Activated CD4-positive, alpha-beta T cell treated with anti-CD3 and anti-CD28 coated beads for 48 hours (primary cell): ENCODE results near the gene GOLGA8M.
"Not testable (repeated sequence)": the region's sequence is repeated elsewhere in the genome, so short reads cannot be mapped to it uniquely, and the experiment has no call there.

Experiments
- DNase-seq: peaks from one replicate; pipeline ENCODE4 v3.0.0-alpha.2; 2020

The GOLGA8M gene, protein sequence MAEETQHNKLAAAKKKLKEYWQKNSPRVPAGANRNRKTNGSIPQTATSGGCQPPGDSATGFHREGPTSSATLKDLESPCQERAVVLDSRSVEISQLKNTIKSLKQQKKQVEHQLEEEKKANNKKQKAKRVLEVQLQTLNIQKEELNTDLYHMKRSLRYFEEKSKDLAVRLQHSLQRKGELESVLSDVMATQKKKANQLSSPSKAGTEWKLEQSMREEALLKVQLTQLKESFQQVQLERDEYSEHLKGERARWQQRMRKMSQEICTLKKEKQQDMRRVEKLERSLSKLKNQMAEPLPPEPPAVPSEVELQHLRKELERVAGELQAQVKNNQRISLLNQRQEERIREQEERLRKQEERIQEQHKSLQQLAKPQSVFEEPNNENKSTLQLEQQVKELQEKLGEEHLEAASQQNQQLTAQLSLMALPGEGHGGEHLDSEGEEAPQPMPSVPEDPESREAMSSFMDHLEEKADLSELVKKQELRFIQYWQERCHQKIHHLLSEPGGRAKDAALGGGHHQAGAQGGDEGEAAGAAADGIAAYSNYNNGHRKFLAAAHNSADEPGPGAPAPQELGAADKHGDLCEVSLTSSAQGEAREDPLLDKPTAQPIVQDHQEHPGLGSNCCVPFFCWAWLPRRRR

DNA sequence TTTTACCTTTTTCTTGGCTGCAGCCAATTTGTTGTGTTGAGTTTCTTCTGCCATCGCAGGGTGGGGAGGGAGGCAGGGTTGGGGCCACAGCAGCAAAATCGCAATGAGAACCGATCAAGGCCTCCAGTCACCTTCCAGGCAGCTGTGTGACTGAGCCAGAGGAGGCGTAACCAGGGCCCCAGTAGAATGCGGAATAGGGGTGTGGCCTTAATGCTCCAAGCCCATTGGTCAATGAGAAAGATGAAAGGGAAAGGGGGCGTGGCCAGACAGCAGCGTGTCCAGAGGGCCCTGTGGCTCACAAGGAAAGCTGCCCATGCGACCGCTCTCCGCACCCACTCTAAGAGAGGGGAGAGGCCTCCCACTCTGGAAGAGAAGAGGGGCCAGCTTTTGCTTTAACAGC is at the start of gene GOLGA8M:
TSS of gene GOLGA8M (minus strand) at position 152 of the 400 bp plus-strand sequence. CDS start at position 54, 98 bp downstream.
- DNase-seq = not testable (repeated sequence)

DNA sequence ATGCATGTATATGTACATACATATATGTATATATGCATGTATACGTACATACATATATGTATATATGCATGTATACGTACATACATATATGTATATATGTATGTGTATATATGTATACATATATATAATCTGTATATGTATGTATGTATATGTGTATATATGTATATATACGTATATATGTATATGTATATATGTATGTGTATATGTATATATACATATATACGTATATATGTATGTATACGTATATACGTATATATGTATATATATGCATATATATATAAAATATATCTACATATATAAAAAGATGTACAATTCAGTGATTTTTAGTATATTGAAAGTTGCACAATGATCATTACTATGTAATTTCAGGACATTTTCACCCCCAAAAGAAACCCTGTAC is 30.7 kb upstream of the GOLGA8M start:
- DNase-seq = not testable (repeated sequence)

DNA sequence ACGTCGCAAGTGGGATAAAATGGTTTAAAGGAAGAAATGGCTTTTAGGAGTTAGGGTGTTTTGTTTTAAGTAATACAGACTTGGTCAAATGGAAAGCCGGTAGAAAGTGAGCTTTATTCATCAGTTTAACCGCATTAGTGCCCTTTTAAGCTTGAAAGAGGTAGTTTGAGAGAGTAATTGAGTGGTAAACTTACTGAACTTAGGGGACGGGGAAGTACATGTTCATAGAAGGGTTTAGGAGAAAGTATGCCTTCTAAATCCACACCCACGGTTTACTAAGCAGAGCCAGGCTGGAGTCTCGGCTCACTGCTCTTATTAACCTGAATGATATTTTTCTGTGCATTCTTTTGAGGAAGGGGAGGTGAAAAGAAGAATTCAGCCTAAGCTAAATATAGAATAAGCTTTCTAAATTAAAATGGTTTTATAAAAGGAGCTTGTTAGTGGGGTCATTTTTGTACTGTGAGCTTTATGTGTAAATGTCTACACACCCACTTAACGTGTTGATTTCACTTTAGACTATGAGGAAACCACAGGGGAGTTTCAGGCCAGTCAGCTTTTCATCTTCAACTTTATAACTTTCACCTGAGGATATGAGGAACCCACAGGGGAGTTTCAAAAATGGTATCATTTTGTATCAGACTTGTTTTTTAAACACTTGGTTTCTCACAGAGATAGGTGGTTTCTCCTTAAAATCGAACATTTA is 26.5 kb upstream of the GOLGA8M start:
- DNase-seq = peak; percentile 18

DNA sequence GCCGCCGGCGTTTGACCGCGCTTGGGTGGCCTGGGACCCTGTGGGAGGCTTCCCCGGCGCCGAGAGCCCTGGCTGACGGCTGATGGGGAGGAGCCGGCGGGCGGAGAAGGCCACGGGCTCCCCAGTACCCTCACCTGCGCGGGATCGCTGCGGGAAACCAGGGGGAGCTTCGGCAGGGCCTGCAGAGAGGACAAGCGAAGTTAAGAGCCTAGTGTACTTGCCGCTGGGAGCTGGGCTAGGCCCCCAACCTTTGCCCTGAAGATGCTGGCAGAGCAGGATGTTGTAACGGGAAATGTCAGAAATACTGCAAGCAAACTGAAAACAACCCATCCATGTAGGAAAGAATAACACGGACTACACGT is 26.0 kb upstream of the GOLGA8M start:
- not testable (repeated sequence) for DNase-seq

DNA sequence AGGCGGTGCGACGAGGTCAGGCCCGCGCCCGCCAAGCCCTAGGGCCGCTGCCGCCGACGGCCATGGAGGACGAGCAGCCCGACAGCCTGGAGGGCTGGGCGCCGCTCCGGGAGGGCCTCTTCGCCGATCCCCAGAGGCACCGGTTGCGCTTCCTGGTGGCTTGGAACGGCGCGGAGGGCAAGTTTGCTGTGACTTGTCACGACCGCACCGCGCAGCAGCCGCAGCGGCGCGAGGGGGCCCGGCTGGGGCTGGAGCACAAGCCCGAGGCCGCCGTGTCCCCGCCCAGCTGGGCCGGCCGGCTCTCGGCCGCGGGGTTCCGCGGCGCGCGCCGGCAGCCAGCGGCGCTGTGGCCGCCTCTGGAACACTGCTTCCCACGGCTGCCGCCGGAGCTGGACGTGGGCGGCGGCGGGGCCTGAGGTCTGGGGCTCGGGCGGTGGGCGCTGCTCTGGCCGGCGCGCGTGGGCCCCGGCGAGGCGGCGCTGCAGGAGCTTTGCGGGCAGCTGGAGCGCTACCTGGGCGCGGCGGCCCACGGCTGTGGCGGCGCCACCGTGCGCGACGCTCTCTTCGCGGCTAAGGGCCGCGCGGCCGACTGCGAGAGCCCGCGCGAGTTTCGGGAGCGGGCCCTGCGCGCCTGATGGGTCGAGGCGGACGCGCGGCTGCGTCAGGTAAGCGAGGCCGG is 25.4 kb upstream of the GOLGA8M start:
- peak; percentile 36 for DNase-seq

DNA sequence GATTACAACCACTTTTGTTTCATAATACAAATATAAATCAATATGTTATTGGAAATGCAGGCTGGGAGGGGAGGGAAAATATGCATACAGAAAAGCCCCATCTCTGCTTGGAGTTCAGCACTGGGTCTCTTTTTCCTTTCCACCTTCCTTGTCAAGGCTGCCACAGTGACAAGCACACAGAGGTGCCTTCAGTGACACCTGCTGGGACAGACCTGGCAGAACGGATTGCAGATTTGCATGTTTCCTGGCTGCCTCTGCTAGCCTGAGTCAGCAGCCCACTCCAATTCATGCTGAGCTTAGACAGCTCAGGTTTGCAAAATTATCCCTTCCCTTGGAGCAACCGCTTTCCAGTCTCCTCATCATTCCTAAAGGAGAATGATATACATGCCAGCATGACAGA is 15.8 kb upstream of the GOLGA8M start:
- peak; percentile 48 for DNase-seq

DNA sequence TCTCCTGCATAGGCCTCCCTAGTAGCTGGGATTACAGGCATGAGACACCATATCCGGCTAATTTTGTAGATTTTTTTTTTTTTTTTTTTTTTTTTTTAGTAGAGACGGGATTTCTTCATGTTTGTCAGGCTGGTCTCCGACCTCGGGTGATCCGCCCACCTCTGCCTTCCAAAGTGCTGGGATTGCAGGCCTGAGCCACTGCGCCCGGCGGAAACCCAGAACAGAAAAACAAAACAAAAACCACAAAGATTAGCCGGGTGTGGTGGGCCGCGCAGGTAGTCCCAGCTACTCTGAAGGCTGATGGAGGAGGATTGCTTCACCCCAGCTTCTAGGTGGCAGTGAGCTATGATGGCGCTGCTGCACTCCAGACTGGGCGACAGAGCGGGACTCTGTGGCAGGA is 14.8 kb upstream of the GOLGA8M start:
- not testable (repeated sequence) for DNase-seq

DNA sequence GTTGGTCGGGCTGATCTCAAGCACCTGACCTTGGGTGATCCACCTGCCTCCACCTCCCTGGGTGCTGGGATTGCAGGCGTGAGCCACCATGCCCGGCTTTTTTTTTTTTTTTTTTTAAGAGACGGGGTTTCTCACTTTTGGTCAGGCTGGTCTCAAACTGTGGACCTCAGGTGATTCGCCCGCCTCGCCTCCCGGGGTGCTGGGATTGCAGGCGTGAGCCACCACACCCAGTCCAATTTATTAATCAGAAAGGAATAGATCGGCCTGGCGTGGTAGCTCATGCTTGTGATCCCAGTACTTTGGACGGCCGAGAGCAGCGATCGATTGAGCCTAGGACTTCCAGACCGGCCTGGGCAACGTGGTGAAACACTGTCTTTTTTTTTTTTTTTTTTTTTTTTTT is 13.9 kb upstream of the GOLGA8M start:
- no peak for DNase-seq

DNA sequence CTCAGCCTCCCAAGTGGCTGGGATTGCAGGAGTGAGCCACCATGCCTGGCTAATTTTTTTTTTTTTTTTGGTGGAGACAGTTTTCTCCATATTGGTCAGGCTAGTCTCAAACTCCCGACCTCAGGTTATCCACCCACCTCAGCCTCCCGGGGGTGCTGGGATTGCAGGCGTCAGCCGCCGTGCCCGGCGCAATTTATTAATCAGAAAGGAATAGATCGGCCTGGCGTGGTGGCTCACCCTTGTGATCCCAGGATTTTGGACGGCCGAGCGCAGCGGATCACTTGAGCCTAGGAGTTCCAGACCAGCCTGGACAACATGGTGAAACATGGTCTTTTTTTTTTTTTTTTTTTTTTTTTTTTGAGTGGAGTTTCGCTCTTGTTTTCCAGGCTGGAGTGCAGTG is 13.3 kb upstream of the GOLGA8M start:
- no peak for DNase-seq

DNA sequence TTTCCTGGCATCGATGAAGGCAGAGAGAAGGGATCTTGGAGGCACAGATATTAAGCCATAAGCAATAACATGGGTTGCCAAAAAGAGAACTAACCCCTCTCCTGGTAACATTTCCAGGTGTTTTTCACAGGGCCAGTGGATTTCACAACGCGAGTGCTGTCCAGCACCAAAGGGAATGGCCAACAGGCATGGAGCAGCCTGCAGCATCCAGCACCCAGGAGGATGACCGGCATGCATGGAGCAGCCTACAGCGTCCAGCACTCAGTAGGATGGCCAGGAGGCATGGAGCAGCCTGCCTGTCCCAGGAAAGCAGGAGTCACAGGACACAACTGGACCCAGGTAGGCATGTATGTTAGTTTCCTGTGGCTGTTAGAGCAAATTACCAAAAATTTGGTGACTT is 11.8 kb upstream of the GOLGA8M start:
- DNase-seq = not testable (repeated sequence)

DNA sequence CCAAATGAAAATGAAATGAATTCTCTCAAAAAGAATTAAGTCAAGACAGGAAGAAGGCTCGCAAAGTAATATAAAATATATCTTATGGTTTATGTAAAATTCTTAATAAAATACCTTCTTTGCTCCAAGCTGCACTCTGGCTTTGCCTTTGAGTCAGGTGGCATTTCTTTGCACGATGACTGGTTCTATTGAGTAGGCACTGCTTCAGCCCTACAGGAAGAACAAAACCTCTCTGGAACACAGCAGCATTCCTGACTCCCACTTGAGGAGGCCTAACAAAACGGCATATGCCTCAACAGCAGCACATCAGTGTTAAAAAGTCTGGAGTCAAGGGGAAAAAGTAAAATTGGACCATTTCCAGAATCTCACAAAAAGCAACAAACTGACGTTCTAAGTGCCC is 7.4 kb upstream of the GOLGA8M start:
- DNase-seq = not testable (repeated sequence)

DNA sequence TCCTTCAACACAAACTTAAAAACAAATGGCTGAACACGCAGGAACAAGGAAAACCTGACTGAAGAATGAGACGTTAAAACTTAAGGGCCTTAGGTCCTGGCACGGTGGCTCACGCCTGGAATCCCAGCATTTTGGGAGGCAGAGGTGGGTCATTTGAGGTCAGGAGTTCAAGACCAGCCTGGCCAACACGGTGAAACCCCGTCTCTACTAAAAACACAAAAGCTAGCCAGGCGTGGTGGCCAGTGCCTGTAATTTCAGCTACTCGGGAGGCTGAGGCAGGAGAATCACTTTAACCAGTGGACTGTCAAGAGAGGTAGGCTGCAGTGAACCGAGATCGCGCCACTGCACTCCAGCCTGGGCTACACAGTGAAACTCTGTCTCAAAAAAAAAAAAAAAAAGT is 6.4 kb upstream of the GOLGA8M start:
- not testable (repeated sequence) for DNase-seq

DNA sequence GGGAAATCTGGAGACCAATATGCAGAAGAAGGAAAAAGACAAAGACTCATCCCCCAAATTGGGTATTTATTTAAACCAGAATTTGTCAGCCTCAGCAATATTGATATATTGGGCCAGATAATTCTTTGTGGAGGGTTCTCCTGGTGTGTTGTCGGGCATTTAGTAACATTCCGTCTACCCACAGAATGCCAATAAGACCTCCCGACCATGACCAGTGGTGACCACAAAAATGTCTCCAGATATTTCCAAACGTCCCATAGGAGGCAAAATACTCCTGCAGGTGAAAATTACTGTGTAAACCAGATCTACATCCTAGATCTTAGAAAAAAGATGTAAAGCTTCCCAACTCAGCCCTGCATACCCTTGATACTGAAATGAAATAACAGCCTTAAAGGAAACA is 2.0 kb upstream of the GOLGA8M start:
- DNase-seq = not testable (repeated sequence)

DNA sequence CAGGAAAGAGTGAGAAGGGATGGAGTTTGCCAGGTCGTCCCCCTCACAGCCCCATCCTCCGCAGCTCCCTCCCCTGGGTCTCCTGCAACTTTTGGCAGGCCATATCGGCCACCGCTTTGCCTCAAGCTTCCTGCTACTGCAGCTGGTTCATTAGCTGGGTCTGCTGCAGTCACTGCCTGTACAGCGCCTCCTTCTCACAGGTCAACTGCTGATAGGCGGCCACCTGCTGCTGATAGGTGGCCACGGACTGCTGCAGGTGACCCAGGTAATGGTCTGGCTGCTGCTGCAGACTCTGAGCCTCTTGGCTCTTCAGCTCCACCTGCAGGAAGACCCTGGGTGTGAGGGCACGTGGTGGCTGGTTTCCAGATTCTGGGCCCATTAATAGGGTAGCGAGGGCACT is 8.3 kb downstream of the GOLGA8M start:
- DNase-seq = not testable (repeated sequence)

DNA sequence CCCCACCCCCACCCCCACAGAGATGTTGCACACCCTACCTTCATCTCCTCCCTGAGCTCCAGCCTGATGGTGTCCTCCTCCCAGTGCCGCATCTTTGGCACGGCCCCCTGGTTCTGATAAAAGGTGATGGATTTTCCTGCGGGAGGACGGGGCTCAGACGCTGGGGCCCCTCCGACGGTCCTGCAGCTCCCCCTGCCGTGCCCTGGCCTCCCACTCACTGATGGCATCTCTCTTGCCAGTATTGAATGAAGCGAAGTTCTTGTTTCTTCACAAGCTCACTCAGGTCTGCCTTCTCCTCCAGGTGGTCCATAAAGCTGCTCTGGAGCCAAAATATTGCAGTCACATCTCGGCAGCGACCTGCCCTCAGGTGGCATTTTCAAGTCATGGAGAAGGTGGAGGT is 9.8 kb downstream of the GOLGA8M start:
- DNase-seq = not testable (repeated sequence)

DNA sequence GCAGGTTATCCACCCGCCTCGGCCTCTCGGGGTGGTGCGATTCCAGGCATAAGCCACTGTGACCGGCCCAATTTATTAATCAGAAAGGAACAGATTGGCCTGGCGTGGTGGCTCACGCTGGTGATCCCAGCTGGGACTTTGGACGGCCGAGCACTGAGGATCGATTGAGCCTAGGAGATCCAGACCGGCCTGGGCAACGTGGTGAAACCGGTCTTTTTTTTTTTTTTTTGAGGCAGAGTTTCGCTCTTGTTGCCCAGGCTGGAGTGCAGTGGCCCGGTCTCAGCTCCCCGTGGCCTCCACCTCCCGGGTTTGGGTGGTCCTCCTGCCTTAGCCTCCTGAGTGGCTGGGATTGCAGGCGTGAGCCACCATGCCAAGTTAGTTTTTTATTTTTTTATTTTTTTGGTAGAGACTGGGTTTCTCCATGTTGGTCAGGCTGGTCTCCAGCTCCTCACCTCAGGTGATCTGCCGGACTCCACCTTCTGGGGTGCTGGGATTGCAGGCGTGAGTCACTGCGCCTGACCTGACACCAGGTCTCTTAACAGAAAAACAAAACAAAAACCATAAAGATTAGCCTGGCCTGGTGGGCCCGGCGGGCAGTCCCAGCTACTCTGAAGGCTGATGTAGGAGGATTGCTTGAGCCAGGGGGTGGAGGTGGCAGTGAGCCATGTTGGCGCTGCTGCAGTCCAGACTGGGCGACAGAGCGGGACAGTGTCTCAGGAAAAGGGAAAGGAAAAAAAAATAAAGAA is 18.0 kb downstream of the GOLGA8M start:
- not testable (repeated sequence) for DNase-seq

DNA sequence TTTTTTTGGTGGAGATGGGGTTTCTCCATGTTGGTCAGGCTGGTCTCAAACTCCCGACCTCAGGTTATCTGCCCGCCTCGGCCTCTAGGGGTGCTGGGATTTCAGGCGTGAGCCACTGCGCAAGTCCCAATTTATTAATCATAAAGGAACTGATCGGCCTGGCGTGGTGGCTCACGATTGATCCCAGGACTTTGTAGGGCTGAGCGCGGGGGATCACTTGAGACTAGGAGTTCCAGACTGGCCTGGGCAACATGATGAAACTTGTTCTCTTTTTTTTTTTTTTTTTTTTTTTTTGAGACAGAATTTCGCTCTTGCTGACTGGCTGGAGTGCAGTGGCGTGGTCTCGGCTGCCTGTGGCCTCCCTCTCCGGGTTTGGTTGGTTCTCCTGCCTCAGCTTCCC is 19.2 kb downstream of the GOLGA8M start:
- DNase-seq = not testable (repeated sequence)

DNA sequence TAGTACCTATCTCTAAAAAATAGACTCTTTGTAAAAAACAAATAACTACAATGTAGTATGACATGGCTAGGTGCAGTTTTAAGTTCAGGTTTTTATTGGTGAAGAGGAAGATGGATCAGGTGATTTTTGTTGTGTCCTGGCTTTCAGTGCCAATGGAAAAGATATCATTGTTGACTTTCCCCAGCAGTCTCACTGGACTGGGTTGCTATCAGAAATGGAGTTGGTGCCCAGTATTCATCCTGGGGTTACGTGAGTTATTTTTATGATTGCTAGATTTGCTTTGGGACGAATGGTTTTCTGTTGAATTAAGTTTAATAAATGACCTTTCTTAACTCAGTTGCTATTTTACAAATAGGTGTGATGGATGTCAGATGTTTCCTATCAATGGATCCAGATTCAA is 38.7 kb downstream of the GOLGA8M start:
- not testable (repeated sequence) for DNase-seq

DNA sequence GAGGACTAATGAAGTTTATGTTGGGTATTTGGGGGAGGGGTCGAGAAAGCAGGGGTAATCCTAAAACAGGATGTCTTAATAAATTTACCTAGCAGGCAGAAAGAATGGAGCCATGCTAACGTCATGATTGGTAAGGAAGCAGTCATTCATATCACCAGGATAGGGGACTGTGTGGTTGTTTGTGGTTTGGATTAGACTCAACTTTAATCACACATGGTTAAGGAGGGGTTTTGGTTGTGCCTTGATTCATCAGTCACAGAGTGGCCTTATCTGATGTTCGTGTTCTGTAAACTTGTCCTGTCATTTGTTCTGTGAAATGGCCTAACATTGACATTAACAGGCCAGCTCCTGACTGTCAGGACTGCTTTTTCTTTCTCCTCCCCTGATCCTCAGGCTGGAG is 40.1 kb downstream of the GOLGA8M start:
- DNase-seq = not testable (repeated sequence)

DNA sequence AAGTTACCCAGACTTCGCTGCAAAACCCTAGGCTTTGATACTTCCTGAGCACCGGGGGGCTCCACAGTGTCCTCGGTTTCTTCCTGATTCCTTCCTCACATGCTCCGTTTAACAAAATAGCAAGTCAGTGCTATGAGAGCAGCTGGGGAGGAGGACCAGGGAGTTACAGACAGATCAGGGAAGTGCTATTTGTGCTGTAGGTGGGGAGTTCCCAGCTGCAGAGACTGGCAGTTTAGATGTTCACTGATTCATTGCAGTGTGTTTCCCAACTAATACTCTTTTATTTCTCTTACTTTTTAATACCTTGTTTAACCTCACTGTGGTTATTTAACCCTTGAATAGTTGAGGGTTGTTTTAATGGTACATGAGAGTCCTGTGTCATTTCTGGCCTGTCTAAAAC is 45.8 kb downstream of the GOLGA8M start:
- DNase-seq = not testable (repeated sequence)

DNA sequence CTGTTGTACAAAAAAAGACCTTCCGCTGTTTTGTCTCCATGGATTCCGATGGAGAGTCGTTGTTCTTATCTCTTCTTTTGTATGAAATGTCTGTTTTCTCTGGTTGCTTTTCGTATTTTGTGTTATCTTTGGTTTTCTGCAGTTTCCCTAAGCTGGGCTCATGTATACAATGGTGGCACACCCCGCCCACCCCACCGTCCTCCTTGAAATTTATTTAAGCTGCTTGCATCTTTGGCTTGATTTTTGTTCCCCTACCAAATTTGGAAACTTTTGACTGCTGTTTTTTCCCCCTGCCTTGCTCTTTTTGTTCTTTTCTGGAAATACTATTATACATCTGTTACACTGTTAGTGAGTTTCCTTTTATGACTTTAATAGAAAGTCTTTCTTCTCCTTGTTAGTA is 47.6 kb downstream of the GOLGA8M start:
- DNase-seq = not testable (repeated sequence)

DNA sequence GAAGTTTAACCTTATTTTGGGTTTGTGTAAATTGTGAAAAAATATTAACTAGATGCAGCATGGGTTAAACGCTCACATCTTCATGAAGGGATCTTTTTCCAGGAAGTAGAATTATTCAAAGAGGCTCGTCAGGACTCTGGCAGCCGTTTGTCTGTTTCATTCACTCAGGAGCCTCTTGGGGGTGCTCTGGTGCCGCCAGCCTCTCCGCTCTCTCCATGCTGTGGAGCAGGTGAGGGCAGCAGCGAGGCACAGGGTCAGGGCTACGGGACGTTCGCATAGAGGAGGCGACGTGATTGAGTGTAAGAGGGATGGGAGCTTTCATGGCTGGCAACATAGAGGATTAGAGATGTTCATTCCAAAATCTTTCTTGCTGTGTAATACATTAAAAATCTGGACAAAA is 48.5 kb downstream of the GOLGA8M start:
- not testable (repeated sequence) for DNase-seq
